Tibial nerve (tissue), 4 donors: Measurements from ENCODE around the gene ZNF423. TPM values are rescaled to one million over a fixed set of nuclear protein-coding genes. Genes with fewer than 3 reads are reported as not detected.

ENCODE experiments used
- DNase-seq, 2 donors: peaks; one replicate each; pipeline ENCODE4 v3.0.0-alpha.2; 2019; ENCODE audit warnings: low spot score in 2 of 2
- H3K27ac ChIP-seq, 4 donors: fragments of 200-600 bp; sonication (generic) in 3 of 4; one replicate each; pipeline ENCODE4 v1.5.1; 2017 to 2019; ENCODE audit warnings: mild to moderate bottlenecking in 1 of 4
- H3K27me3 ChIP-seq, 2 donors: fragments of 200-600 bp; sonication (generic) in 1 of 2; one replicate each; pipeline versions ENCODE4 v1.5.1 to v1.6.0; 2017 to 2019
- H3K36me3 ChIP-seq, 3 donors: fragments of 200-600 bp; sonication (generic); one replicate each; pipeline ENCODE4 v1.5.1; 2018 to 2019
- H3K4me1 ChIP-seq, 4 donors: fragments of 200-600 bp; sonication (generic) in 3 of 4; one replicate each; pipeline ENCODE4 v1.5.1; 2017 to 2019
- H3K4me3 ChIP-seq, 4 donors: fragments of 200-600 bp; sonication (generic) in 3 of 4; one replicate each; pipeline ENCODE4 v1.5.1; 2017 to 2019; ENCODE audit warnings: mild to moderate bottlenecking in 1 of 4, moderate library complexity in 1 of 4
- H3K9me3 ChIP-seq, 4 donors: fragments of 200-600 bp; sonication (generic) in 3 of 4; one replicate each; pipeline ENCODE4 v1.5.1; 2017 to 2019
- CTCF ChIP-seq, 5 experiments: fragments of 200-600 bp in 3 of 5; fragments of 450-650 bp in 2 of 5; sonication (generic) in 3 of 5; IDR thresholded peaks; one replicate each; pipeline ENCODE4 v1.5.1; 2016 to 2019; ENCODE audit warnings: antibody characterized with exemption in 5 of 5, mild to moderate bottlenecking in 3 of 5, moderate library complexity in 2 of 5
- EP300 ChIP-seq, 2 donors: sonication (generic); formaldehyde crosslinking; IDR thresholded peaks; one replicate each; pipeline ENCODE4 v1.6.1; 2017; ENCODE audit warnings: antibody characterized with exemption in 2 of 2, mild to moderate bottlenecking in 1 of 2
- POLR2A ChIP-seq, 2 donors: fragments of 450-650 bp; IDR thresholded peaks; one replicate each; pipeline ENCODE4 v1.6.1; 2017; ENCODE audit warnings: antibody characterized with exemption in 2 of 2, mild to moderate bottlenecking in 2 of 2, moderate library complexity in 2 of 2
- WGBS, 2 donors: methylation state at CpG; one replicate each; pipeline ENCODE4 v1.1.5; 2018; 5-methylcytosine and 5-hydroxymethylcytosine counted together
- total RNA-seq, 4 donors: library from RNA; depleted of rRNA; stranded (reverse); fragments of >200 nt; gene quantifications; one replicate each; pipeline ENCODE4 v1.1.0, GENCODE V29; 2016

ZNF423 gene
- total RNA-seq, 4 donors from 2014 or later: 15.9 to 20.5 (median 18.5) TPM

- Histone ChIP-seq H3K27ac (peak overlapping the region in 1 of 4 donors; percentile 25), H3K27me3 (no peaks in the 10 kb centered on the region), H3K4me3 (no peak overlapping the region), H3K36me3 (no peaks in the 10 kb centered on the region), H3K9me3 (no peaks in the 10 kb centered on the region), H3K4me1 (peaks cover 0 to 50% (median 2%) of the 10 kb centered on the region in 4 donors)
- WGBS, 2 donors: 68 to 75% methylated on average over 16 of the region's 16 CpGs
- TF ChIP-seq EP300 (IDR thresholded peaks at IDR 0.05) (no peak), CTCF (IDR thresholded peaks at IDR 0.05) (no peak), POLR2A (IDR thresholded peaks at IDR 0.05) (no peak)
- DNase-seq: no peak
Observed at GRCh38 chr16:49661465-49662187, 194.3 kb downstream of the ZNF423 start.

DNA sequence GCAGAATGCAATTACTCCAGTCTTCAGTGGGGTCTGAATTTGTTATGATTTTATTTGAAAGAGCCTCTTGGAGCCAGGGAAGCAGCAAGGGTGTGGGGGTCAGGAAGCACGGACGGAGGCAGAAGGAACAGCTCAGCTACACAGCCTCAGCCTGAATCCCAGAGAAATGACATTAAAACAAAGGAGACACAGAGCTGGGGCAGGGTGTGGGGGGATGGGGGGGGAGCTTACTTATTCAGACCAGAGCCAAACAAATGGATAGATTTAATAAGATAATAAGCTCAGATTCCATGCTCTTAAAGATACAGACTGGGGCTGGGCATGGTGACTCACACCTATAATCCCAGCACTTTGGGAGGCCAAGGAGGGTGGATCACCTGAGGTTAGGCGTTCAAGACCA lies 195.3 kb downstream of the ZNF423 start:
- Histone ChIP-seq H3K4me1 (peaks cover 0 to 45% (median 2%) of the 10 kb centered on the region in 4 donors), H3K27ac (no peak overlapping the region), H3K4me3 (no peak overlapping the region), H3K27me3 (no peaks in the 10 kb centered on the region), H3K9me3 (no peaks in the 10 kb centered on the region), H3K36me3 (no peaks in the 10 kb centered on the region)
- TF ChIP-seq CTCF (IDR thresholded peaks at IDR 0.05) (no peak), EP300 (IDR thresholded peaks at IDR 0.05) (no peak), POLR2A (IDR thresholded peaks at IDR 0.05) (no peak)
- 44 to 47% methylated on average over 3 of the region's 3 CpGs for WGBS, 2 donors
- no peak for DNase-seq

- H3K9me3 ChIP-seq: no peaks in the 10 kb centered on the region
- no peaks in the 10 kb centered on the region for H3K36me3 ChIP-seq
- no peaks in the 10 kb centered on the region for H3K27me3 ChIP-seq
- H3K4me3 ChIP-seq: no peak overlapping the region
- TF ChIP-seq POLR2A (IDR thresholded peaks at IDR 0.05): no peak
- no peak for TF ChIP-seq EP300 (IDR thresholded peaks at IDR 0.05)
- TF ChIP-seq CTCF (IDR thresholded peaks at IDR 0.05): no peak
- 75% methylated on average over 8 to 10 of the region's 10 CpGs for WGBS, 2 donors
- no peak for DNase-seq
- peaks cover 0 to 32% (median 2%) of the 10 kb centered on the region in 4 donors for H3K4me1 ChIP-seq
- H3K27ac ChIP-seq: no peak overlapping the region
Observed at GRCh38 chr16:49659356-49659755, 196.6 kb downstream of the ZNF423 start.

GRCh38 chr16:49658531-49658930 lies 197.4 kb downstream of the ZNF423 start:
- Histone ChIP-seq H3K9me3 (no peaks in the 10 kb centered on the region), H3K4me3 (no peak overlapping the region), H3K4me1 (peaks cover 0 to 26% (median 0%) of the 10 kb centered on the region in 4 donors), H3K27ac (no peak overlapping the region), H3K36me3 (no peaks in the 10 kb centered on the region), H3K27me3 (no peaks in the 10 kb centered on the region)
- TF ChIP-seq CTCF (IDR thresholded peaks at IDR 0.05) (no peak), EP300 (IDR thresholded peaks at IDR 0.05) (no peak), POLR2A (IDR thresholded peaks at IDR 0.05) (no peak)
- DNase-seq: no peak
- 66 to 78% methylated on average over 7 to 8 of the region's 8 CpGs for WGBS, 2 donors

- no peaks in the 10 kb centered on the region for H3K9me3 ChIP-seq
- 85% methylated on average over 11 of the region's 11 CpGs for WGBS, 2 donors
- no peaks in the 10 kb centered on the region for H3K27me3 ChIP-seq
- no peak overlapping the region for H3K4me3 ChIP-seq
- no peaks in the 10 kb centered on the region for H3K36me3 ChIP-seq
- no peak overlapping the region for H3K27ac ChIP-seq
- H3K4me1 ChIP-seq: peaks cover 0 to 25% (median 0%) of the 10 kb centered on the region in 4 donors
- TF ChIP-seq EP300 (IDR thresholded peaks at IDR 0.05): no peak
- TF ChIP-seq POLR2A (IDR thresholded peaks at IDR 0.05): no peak
- no peak for TF ChIP-seq CTCF (IDR thresholded peaks at IDR 0.05)
- no peak for DNase-seq
Observed at GRCh38 chr16:49657736-49658465, 198.0 kb downstream of the ZNF423 start.
